Measurements from ENCODE around the gene ACVR2A.

The ACVR2A gene

DNA sequence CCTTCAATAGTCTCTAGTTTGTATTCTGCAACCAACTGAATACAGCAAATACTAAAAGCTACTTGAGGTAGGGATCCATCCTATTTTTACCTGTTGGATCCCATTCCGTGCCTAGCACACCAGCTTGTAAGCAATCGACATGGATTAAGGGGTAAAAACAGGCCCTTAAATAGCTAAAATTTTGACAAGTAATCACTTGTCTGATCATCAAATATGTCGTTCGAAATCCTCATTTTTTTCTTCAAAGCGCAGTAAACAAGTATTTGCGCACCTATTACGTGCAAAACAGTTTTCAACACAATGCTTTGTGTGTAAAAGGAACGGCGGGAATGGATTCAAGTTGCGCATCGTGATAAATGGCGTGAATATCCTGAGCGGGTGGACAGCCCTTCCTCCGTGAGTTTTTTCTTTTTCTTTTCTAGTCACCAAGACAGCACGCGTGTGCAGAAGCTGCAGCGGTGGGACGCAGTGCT lies 1.4 kb upstream of the ACVR2A start:
- TF ChIP-seq, protein P1, sequence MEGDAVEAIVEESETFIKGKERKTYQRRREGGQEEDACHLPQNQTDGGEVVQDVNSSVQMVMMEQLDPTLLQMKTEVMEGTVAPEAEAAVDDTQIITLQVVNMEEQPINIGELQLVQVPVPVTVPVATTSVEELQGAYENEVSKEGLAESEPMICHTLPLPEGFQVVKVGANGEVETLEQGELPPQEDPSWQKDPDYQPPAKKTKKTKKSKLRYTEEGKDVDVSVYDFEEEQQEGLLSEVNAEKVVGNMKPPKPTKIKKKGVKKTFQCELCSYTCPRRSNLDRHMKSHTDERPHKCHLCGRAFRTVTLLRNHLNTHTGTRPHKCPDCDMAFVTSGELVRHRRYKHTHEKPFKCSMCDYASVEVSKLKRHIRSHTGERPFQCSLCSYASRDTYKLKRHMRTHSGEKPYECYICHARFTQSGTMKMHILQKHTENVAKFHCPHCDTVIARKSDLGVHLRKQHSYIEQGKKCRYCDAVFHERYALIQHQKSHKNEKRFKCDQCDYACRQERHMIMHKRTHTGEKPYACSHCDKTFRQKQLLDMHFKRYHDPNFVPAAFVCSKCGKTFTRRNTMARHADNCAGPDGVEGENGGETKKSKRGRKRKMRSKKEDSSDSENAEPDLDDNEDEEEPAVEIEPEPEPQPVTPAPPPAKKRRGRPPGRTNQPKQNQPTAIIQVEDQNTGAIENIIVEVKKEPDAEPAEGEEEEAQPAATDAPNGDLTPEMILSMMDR (IDR thresholded peaks at IDR 0.05) = no peak
- Mint-ChIP-seq H3K27me3 (ENCODE audit: low read depth, poor library complexity) (no peaks in the 10 kb centered on the region), H3K9me3 (no peaks in the 10 kb centered on the region), H3K4me1 (peaks cover 36% of the 10 kb centered on the region), H3K36me3 (ENCODE audit: low read depth) (peaks cover 8% of the 10 kb centered on the region), H3K27ac (peak overlapping the region; percentile 98), H3K4me3 (peak overlapping the region; percentile 90)
- no peak for DNase-seq

DNA sequence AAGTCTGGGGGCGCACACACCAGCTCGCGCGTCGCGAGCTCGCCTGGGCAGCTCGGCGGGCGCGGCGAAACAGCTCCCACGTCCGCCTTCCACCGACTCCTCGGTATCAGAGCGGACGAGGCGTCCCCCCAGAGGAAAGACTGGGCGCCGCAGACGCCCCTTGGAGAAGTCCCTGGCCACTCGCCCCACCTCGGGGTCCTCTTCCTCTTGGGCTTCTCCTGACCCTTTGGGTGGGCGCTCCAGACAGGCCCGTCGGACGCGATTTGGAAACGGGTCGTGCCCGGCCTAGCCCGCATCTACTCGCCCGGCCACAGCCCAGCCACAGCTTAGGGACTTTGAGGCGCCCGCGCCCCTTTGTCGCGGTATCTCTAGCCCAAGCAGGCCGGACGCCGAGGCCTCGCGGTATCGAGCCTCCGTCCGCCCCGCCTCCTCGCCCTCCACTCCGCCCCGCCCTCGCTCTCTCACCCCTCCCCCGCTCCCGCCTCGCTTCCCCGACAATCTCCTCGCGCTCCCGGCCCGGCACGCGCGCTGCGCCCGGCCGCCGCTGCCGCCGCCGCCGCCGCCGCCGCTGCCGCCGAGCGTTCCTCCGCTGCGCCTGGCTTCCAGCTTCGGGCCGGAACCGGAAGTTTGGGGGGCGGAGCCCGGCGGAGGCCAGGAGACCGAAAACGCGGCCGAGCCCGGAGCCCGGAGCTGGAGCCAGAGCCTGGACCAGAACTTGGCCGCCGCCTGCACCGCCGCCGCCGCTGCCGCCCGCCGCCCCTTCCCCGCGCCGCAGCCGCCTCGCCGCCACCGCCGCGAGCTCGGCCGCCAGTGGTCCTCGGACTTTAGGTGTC lies 749 bp upstream of the ACVR2A start:
- H3K4me3 Mint-ChIP-seq = peak overlapping the region; percentile 99
- H3K4me1 Mint-ChIP-seq = peaks cover 36% of the 10 kb centered on the region

DNA sequence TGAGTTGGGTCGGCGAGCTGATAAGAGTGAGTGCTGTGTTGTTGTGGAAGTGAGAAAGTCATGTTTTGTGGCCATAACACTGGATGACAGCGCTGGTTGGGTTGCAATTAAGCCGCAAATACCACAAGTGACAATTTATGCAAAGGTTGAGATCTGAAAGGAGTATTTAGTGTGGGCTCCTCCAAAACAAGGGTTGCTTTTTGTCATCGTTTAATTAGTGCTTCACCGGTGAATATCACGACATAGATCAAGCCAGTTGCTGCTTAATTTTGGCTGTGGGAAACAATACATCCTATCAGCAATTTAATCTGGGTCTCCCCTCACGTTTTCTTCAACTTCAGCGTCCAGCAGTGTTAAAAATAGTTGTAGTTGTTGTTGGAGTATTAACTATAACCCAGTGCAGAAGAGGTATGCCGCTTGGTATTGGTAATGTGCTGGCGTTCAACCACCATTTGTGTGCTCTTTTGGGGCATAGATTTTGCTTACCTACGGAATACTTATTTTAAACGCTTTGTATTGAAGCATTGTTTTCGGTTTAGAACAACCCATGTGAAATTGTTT lies 662 bp downstream of the ACVR2A start:
- TF ChIP-seq, protein P1 (IDR thresholded peaks at IDR 0.05) = no peak
- H3K4me1 Mint-ChIP-seq = peaks cover 42% of the 10 kb centered on the region
- no peaks in the 10 kb centered on the region for H3K9me3 Mint-ChIP-seq
- peaks cover 17% of the 10 kb centered on the region for H3K36me3 Mint-ChIP-seq (ENCODE audit: low read depth)
- H3K4me3 Mint-ChIP-seq = peak overlapping the region; percentile 99
- no peaks in the 10 kb centered on the region for H3K27me3 Mint-ChIP-seq (ENCODE audit: low read depth, poor library complexity)
- no peak for DNase-seq
- H3K27ac Mint-ChIP-seq = peak overlapping the region; percentile 58

More for the DNA sequence above, 749 bp upstream of the ACVR2A start:
- TF ChIP-seq, protein P1 (IDR thresholded peaks at IDR 0.05) = no peak
- peak overlapping the region; percentile 99 for H3K27ac Mint-ChIP-seq
- peaks cover 9% of the 10 kb centered on the region for H3K36me3 Mint-ChIP-seq (ENCODE audit: low read depth)
- DNase-seq = peak; percentile 97
- H3K9me3 Mint-ChIP-seq = no peaks in the 10 kb centered on the region
- no peaks in the 10 kb centered on the region for H3K27me3 Mint-ChIP-seq (ENCODE audit: low read depth, poor library complexity)

DNA sequence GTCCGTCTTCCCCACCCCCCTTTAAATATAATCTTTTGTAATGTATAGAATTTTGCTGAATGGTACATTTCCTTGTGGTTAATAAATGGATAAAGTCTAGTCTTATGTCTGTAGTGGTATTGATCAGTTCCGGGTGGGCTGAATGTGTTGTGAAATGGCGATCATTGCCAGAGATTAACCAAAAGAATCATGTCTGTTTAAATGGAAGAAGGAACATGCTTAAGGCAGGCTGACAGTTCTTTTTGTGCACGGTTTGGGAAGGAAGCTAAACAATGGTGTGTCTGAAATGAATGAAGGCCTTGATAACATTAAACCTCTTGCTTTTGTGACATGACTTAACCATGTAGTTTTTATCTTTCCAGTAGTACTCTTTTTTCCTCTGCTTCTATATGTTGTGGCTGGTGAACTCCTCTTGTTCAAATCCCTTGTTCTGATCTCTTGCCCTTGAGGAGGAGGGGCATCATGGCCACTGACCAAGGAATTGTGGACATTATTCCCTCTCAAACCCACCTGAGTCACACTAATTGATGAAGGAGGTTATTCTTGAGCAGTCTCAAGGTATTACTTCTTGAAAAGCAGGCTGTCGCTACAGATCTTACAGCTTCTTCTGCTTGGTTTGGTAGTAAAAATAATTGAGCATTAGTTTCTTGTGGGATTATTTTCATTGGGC lies 1.7 kb downstream of the ACVR2A start:
- peak overlapping the region; percentile 99 for H3K4me3 Mint-ChIP-seq
- H3K36me3 Mint-ChIP-seq (ENCODE audit: low read depth) = peaks cover 21% of the 10 kb centered on the region
- no peaks in the 10 kb centered on the region for H3K9me3 Mint-ChIP-seq
- DNase-seq = no peak
- no peak overlapping the region for H3K27ac Mint-ChIP-seq
- TF ChIP-seq, protein P1 (IDR thresholded peaks at IDR 0.05) = no peak
- no peaks in the 10 kb centered on the region for H3K27me3 Mint-ChIP-seq (ENCODE audit: low read depth, poor library complexity)
- peaks cover 42% of the 10 kb centered on the region for H3K4me1 Mint-ChIP-seq

DNA sequence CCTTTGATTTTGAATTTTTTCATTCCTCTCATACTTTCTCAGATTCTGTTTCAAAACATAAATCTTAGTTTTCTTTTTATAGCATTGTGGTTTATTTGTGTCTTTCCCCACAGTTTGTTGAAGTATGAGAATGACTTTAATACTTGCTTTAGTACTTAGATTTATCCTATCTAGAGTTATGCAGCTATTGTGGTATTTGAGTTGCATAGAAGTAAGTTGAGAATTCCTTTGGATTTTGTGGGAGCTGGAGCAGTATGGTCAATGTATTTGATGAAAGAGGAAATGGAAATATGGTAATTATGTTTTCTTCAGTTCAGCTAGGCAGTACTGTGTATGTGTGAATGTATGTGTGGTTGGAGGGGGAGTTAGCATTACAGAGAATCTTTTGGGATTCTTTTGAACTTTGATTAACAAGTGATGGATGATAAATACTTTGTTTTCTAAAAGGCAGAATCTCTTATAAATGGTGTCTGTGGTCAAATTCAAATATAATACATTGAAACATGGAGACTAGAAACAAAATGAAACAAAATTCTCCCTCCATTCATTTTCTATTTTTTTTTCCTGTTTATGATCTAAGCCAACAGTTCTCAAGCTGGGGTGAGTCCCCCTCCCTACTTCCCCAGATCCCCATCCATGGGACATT lies 3.0 kb downstream of the ACVR2A start:
- H3K4me3 Mint-ChIP-seq = no peak overlapping the region
- H3K27ac Mint-ChIP-seq = no peak overlapping the region
- H3K4me1 Mint-ChIP-seq = peaks cover 36% of the 10 kb centered on the region

More for the DNA sequence above, 3.0 kb downstream of the ACVR2A start:
- Mint-ChIP-seq H3K36me3 (ENCODE audit: low read depth) (peaks cover 26% of the 10 kb centered on the region), H3K9me3 (no peaks in the 10 kb centered on the region), H3K27me3 (ENCODE audit: low read depth, poor library complexity) (no peaks in the 10 kb centered on the region)
- no peak for DNase-seq
- TF ChIP-seq, protein P1 (IDR thresholded peaks at IDR 0.05) = no peak
